Measurements from ENCODE around the gene TNRC6C. TPM values are rescaled to one million over a fixed set of nuclear protein-coding genes. Genes with fewer than 3 reads are reported as not detected.

TNRC6C gene
- polyA plus RNA-seq, 1 donor (not counting 4 experiments of a cell fraction or from before 2014, with no cell fraction given) = 0.34 TPM

GRCh38 chr17:78069695-78070094 lies 111.2 kb downstream of the TNRC6C start:
- H3K4me3 ChIP-seq (ENCODE audit: control insufficient read depth in 2 of 3, extremely low read depth in 1 of 3, insufficient read depth in 2 of 3, low read depth in 1 of 3, low read length in 3 of 3) = no peak overlapping the region
- no peaks in the 10 kb centered on the region for H4K20me1 ChIP-seq (ENCODE audit: control insufficient read depth, extremely low read depth, insufficient read depth, low read length)
- H3K27me3 ChIP-seq (ENCODE audit: control insufficient read depth, extremely low read depth, insufficient read depth, low read length) = no peaks in the 10 kb centered on the region
- H3K79me2 ChIP-seq (ENCODE audit: control insufficient read depth, insufficient read depth, low read length) = no peaks in the 10 kb centered on the region
- no peak overlapping the region for H3K4me2 ChIP-seq (ENCODE audit: control insufficient read depth, extremely low read depth, insufficient read depth, low read depth, low read length)
- no peak for DNase-seq (ENCODE audit: low read depth, low spot score)
- H3K9ac ChIP-seq (ENCODE audit: control insufficient read depth, extremely low read depth, insufficient read depth, low read length) = no peak overlapping the region
- dilution Hi-C loops (cut with MboI; ENCODE audit: extremely low pct_ligation_motif_present, low sequenced_read_pairs) = no loop called here
- H3K9me3 ChIP-seq (ENCODE audit: control insufficient read depth, low read depth, low read length) = no peaks in the 10 kb centered on the region
- H3K27ac ChIP-seq (ENCODE audit: control insufficient read depth, insufficient read depth, low read length) = no peak overlapping the region
- peaks cover 0 to 2% of the 10 kb centered on the region in 2 experiments for H3K36me3 ChIP-seq (ENCODE audit: control insufficient read depth in 2 of 2, extremely low read depth in 1 of 2, insufficient read depth in 2 of 2, low read length in 2 of 2)
- no peak overlapping the region for H2AFZ ChIP-seq (ENCODE audit: control insufficient read depth, low read length)
- FAIRE-seq = no peak
- TF ChIP-seq EZH2 (IDR thresholded peaks at IDR 0.05; ENCODE audit: low read length) (no peak), CTCF (optimal IDR thresholded peaks at IDR 0.05 in 1 of 3, IDR thresholded peaks at IDR 0.05 in 1 of 3, conservative IDR thresholded peaks at IDR 0.05 in 1 of 3; ENCODE audit: extremely low read depth in 1 of 3, insufficient read depth in 2 of 3, low read length in 3 of 3) (no peak)
- H3K9me1 ChIP-seq (ENCODE audit: control insufficient read depth, extremely low read depth, insufficient read depth, low read length) = no peaks in the 10 kb centered on the region
- H3K4me1 ChIP-seq (ENCODE audit: control insufficient read depth, extremely low read depth, insufficient read depth, low read length) = no peaks in the 10 kb centered on the region

GRCh38 chr17:78072961-78073360 lies 114.5 kb downstream of the TNRC6C start:
- TF ChIP-seq CTCF (optimal IDR thresholded peaks at IDR 0.05 in 1 of 3, IDR thresholded peaks at IDR 0.05 in 1 of 3, conservative IDR thresholded peaks at IDR 0.05 in 1 of 3; ENCODE audit: extremely low read depth in 1 of 3, insufficient read depth in 2 of 3, low read length in 3 of 3) (no peak), EZH2 (IDR thresholded peaks at IDR 0.05; ENCODE audit: low read length) (no peak)
- Histone ChIP-seq H3K4me2 (ENCODE audit: control insufficient read depth, extremely low read depth, insufficient read depth, low read depth, low read length) (no peak overlapping the region), H3K27ac (ENCODE audit: control insufficient read depth, insufficient read depth, low read length) (no peak overlapping the region), H3K9ac (ENCODE audit: control insufficient read depth, extremely low read depth, insufficient read depth, low read length) (no peak overlapping the region), H3K79me2 (ENCODE audit: control insufficient read depth, insufficient read depth, low read length) (no peaks in the 10 kb centered on the region), H3K36me3 (ENCODE audit: control insufficient read depth in 2 of 2, extremely low read depth in 1 of 2, insufficient read depth in 2 of 2, low read length in 2 of 2) (peaks cover 0 to 2% of the 10 kb centered on the region in 2 experiments), H3K9me1 (ENCODE audit: control insufficient read depth, extremely low read depth, insufficient read depth, low read length) (no peaks in the 10 kb centered on the region), H4K20me1 (ENCODE audit: control insufficient read depth, extremely low read depth, insufficient read depth, low read length) (no peaks in the 10 kb centered on the region), H3K9me3 (ENCODE audit: control insufficient read depth, low read depth, low read length) (no peaks in the 10 kb centered on the region), H3K27me3 (ENCODE audit: control insufficient read depth, extremely low read depth, insufficient read depth, low read length) (no peaks in the 10 kb centered on the region), H3K4me3 (ENCODE audit: control insufficient read depth in 2 of 3, extremely low read depth in 1 of 3, insufficient read depth in 2 of 3, low read depth in 1 of 3, low read length in 3 of 3) (no peak overlapping the region), H2AFZ (ENCODE audit: control insufficient read depth, low read length) (no peak overlapping the region), H3K4me1 (ENCODE audit: control insufficient read depth, extremely low read depth, insufficient read depth, low read length) (no peaks in the 10 kb centered on the region)
- no peak for FAIRE-seq
- DNase-seq (ENCODE audit: low read depth, low spot score) = no peak
- dilution Hi-C loops (cut with MboI; ENCODE audit: extremely low pct_ligation_motif_present, low sequenced_read_pairs) = no loop called here

Data from keratinocyte (primary cell).